Epithelial cell of esophagus (primary cell): ENCODE measurements around the gene ZKSCAN7.
A peak's percentile ranks its signal among the peaks of the same experiment; 100 is the strongest.

Experiments
- DNase-seq: peaks from one replicate; pipeline ENCODE4 v3.0.0; 2010; ENCODE audit warnings: low read depth
- H3K4me3 ChIP-seq: 2 replicates; pipeline ENCODE4 v1.5.1; 2011; ENCODE audit warnings: mild to moderate bottlenecking, low read length, control low read depth
- CTCF ChIP-seq: IDR thresholded peaks from 2 replicates; pipeline ENCODE4 v1.5.1; 2011; ENCODE audit warnings: low read depth, mild to moderate bottlenecking, low read length, control low read depth, inconsistent platforms; ENCODE audit not compliant: insufficient read depth; ENCODE audit errors: missing control alignments

The ZKSCAN7 gene

GRCh38 chr3:44554626-44555592 is at the start of gene ZKSCAN7:
Gene ZKSCAN7 (plus strand): TSS chr3:44555193. CDS start chr3:44557048, 1,855 bp downstream.
- peak within 1 kb of the TSS; percentile 69 for H3K4me3 ChIP-seq
- peak; percentile 29 for DNase-seq
- TF ChIP-seq CTCF, result no peak

- H3K4me3 ChIP-seq, result no peak overlapping the region
- TF ChIP-seq CTCF, result no peak
- no peak for DNase-seq
Observed at GRCh38 chr3:44506556-44506955, 48.4 kb upstream of the ZKSCAN7 start.

GRCh38 chr3:44506961-44507360 is 48.0 kb upstream of the ZKSCAN7 start:
- DNase-seq, result no peak

GRCh38 chr3:44509393-44509921 is 45.5 kb upstream of the ZKSCAN7 start:
- no peak for TF ChIP-seq CTCF
- no peak for DNase-seq
- H3K4me3 ChIP-seq, result peak overlapping the region; percentile 87

More at GRCh38 chr3:44506961-44507360, 48.0 kb upstream of the ZKSCAN7 start:
- no peak for TF ChIP-seq CTCF
- H3K4me3 ChIP-seq, result no peak overlapping the region

- no peak for DNase-seq
- TF ChIP-seq CTCF, result no peak
Observed at GRCh38 chr3:44510000-44510368, 45.0 kb upstream of the ZKSCAN7 start.

GRCh38 chr3:44511238-44511566 is 43.8 kb upstream of the ZKSCAN7 start:
- TF ChIP-seq CTCF, result no peak
- H3K4me3 ChIP-seq, result peak overlapping the region; percentile 53
- no peak for DNase-seq

More at GRCh38 chr3:44510000-44510368, 45.0 kb upstream of the ZKSCAN7 start:
- peak overlapping the region; percentile 87 for H3K4me3 ChIP-seq
